Measurements from ENCODE around the gene EMILIN3.
A peak's percentile ranks its signal among the peaks of the same experiment; 100 is the strongest.
"Not testable (repeated sequence)": the region's sequence is repeated elsewhere in the genome, so short reads cannot be mapped to it uniquely, and the experiment has no call there.

Gene EMILIN3

GRCh38 chr20:41316602-41317545 lies 49.7 kb downstream of the EMILIN3 start:
- peak; percentile 37 for DNase-seq (ENCODE audit: low read depth)

GRCh38 chr20:41316051-41316450 lies 50.6 kb downstream of the EMILIN3 start:
- no peak for DNase-seq (ENCODE audit: low read depth)

- no peak for DNase-seq (ENCODE audit: low read depth)
Measured at GRCh38 chr20:41314386-41314785, 52.2 kb downstream of the EMILIN3 start.

- DNase-seq (ENCODE audit: low read depth) = not testable (repeated sequence)
Measured at GRCh38 chr20:41312009-41312408, 54.6 kb downstream of the EMILIN3 start.
